Nephron (organoid): ENCODE measurements around the gene CYGB.
A peak's percentile ranks its signal among the peaks of the same experiment; 100 is the strongest.

Source experiments
- H3K27ac Mint-ChIP-seq, 3 experiments: 2 replicates each; pipeline ENCODE4 v1.8.0; 2020; ENCODE audit warnings: mixed read lengths in 3 of 3, mild to moderate bottlenecking in 2 of 3, moderate library complexity in 1 of 3
- H3K27me3 Mint-ChIP-seq: 2 replicates; pipeline ENCODE4 v1.8.0; 2021; ENCODE audit warnings: low read depth, mild to moderate bottlenecking, moderate library complexity, mixed read lengths
- H3K36me3 Mint-ChIP-seq: 2 replicates; pipeline ENCODE4 v1.8.0; 2020; ENCODE audit warnings: low read depth, mixed read lengths
- H3K4me1 Mint-ChIP-seq: 2 replicates; pipeline ENCODE4 v1.8.0; 2020; ENCODE audit warnings: mixed read lengths
- H3K4me3 Mint-ChIP-seq, 3 experiments: 2 replicates each; pipeline ENCODE4 v1.8.0; 2020; ENCODE audit warnings: mild to moderate bottlenecking in 3 of 3, mixed read lengths in 3 of 3, moderate library complexity in 2 of 3
- H3K9me3 Mint-ChIP-seq: 2 replicates; pipeline ENCODE4 v1.8.0; 2020; ENCODE audit warnings: mixed read lengths
- TF ChIP-seq, protein P1 (sequence below), 3 experiments: fragments of 200-600 bp; sonication (generic); IDR thresholded peaks; one replicate each; pipeline ENCODE4 v1.5.0; 2021; ENCODE audit warnings: antibody characterized with exemption in 3 of 3; ENCODE audit not compliant: unreplicated experiment in 3 of 3

CYGB gene

DNA sequence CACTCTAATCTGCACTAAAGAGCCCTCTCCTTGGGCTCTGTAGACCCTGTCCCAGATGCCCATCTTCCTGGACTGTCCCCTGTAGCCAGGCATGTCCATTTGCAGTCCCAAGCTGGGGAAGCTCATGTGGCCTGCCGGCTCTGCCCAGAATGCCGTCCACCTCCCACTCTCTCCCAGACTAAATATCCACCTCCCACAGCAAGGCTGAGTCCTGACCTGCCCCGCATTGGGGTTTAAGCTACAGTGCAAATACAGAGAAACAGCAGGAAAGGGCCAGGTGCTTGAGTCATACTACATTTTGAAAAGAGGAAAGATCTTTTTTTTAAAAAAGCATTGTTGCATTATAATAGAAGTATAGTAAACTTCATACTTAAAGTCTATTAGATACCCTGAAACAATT lies 45.2 kb upstream of the CYGB start:
- TF ChIP-seq, protein P1, sequence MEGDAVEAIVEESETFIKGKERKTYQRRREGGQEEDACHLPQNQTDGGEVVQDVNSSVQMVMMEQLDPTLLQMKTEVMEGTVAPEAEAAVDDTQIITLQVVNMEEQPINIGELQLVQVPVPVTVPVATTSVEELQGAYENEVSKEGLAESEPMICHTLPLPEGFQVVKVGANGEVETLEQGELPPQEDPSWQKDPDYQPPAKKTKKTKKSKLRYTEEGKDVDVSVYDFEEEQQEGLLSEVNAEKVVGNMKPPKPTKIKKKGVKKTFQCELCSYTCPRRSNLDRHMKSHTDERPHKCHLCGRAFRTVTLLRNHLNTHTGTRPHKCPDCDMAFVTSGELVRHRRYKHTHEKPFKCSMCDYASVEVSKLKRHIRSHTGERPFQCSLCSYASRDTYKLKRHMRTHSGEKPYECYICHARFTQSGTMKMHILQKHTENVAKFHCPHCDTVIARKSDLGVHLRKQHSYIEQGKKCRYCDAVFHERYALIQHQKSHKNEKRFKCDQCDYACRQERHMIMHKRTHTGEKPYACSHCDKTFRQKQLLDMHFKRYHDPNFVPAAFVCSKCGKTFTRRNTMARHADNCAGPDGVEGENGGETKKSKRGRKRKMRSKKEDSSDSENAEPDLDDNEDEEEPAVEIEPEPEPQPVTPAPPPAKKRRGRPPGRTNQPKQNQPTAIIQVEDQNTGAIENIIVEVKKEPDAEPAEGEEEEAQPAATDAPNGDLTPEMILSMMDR (IDR thresholded peaks at IDR 0.05; ENCODE audit: unreplicated experiment in 3 of 3): no peak
- H3K9me3 Mint-ChIP-seq: no peaks in the 10 kb centered on the region
- peak overlapping the region; percentile 2 to 31 (median 25) for H3K4me3 Mint-ChIP-seq
- peak overlapping the region in 2 of 3 experiments; percentile 1 to 62 for H3K27ac Mint-ChIP-seq
- peaks cover 6% of the 10 kb centered on the region for H3K4me1 Mint-ChIP-seq
- peaks cover 55% of the 10 kb centered on the region for H3K27me3 Mint-ChIP-seq
- no peaks in the 10 kb centered on the region for H3K36me3 Mint-ChIP-seq

DNA sequence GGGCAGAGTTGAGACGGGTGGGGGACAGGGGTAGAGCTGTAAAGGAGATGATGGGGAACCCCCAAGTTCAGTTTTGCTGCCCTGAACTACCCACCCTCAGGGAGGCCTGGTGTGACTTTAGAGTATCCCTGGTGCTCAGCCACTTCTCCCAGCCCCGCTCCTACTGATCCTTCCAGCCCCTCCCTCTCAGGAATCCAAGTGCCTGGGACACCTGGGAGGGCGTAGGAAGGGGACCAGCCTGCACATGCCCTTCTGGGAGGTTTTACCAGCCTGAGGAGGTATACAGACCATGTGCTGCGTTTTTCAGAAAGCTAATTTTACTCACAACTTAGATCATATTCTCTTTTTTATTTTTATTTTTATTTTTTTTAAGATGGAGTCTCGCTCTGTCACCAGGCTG lies 44.0 kb upstream of the CYGB start:
- Mint-ChIP-seq H3K27ac (peak overlapping the region in 1 of 3 experiments; percentile 80), H3K27me3 (peaks cover 45% of the 10 kb centered on the region), H3K36me3 (no peaks in the 10 kb centered on the region), H3K9me3 (no peaks in the 10 kb centered on the region), H3K4me1 (no peaks in the 10 kb centered on the region), H3K4me3 (no peak overlapping the region)
- TF ChIP-seq, protein P1 (IDR thresholded peaks at IDR 0.05; ENCODE audit: unreplicated experiment in 3 of 3): no peak

DNA sequence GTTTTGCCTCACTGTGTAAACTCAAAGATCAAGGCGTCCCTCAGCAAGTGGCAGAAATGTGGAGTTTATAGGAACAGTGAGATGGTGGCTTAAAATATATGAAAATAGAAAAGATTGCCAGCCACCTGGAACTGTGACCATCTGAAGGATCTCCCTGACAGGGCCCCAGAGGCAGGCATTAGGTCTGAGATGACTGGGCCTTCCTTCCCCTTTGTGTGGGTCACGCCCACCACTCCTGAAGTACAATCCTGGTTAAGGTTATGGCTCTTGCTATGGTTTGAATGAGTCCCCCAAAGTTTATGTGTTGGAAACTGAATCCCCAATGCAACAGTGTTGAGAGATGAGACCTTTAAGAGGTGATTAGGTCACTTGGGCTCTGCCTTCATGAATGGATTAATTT lies 41.8 kb upstream of the CYGB start:
- Mint-ChIP-seq H3K27me3 (peaks cover 35% of the 10 kb centered on the region), H3K9me3 (no peaks in the 10 kb centered on the region), H3K36me3 (no peaks in the 10 kb centered on the region), H3K4me3 (no peak overlapping the region), H3K4me1 (no peaks in the 10 kb centered on the region), H3K27ac (no peak overlapping the region)
- TF ChIP-seq, protein P1 (IDR thresholded peaks at IDR 0.05; ENCODE audit: unreplicated experiment in 3 of 3): no peak

DNA sequence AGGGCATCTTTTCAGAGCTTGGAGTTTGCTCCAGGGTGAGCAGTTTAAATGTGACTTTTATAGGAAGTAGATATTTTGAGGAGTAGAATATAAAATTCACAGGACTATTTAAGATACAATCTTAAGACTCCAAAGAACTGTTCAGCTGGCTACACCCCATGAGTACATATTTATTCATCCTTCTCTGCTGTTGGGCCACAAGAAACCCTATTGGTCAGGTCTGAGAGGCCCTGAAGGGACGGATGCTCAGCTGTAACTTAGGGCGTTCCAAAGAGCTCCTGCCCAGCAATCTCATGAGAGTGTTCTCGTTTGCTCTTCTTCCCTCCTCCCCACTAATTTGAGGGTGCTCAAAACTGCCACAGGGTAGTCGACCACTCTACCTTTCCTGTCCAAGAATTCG lies 40.9 kb upstream of the CYGB start:
- TF ChIP-seq, protein P1 (IDR thresholded peaks at IDR 0.05; ENCODE audit: unreplicated experiment in 3 of 3): no peak
- Mint-ChIP-seq H3K27ac (no peak overlapping the region), H3K4me1 (no peaks in the 10 kb centered on the region), H3K4me3 (no peak overlapping the region), H3K9me3 (no peaks in the 10 kb centered on the region), H3K36me3 (no peaks in the 10 kb centered on the region), H3K27me3 (peaks cover 31% of the 10 kb centered on the region)

DNA sequence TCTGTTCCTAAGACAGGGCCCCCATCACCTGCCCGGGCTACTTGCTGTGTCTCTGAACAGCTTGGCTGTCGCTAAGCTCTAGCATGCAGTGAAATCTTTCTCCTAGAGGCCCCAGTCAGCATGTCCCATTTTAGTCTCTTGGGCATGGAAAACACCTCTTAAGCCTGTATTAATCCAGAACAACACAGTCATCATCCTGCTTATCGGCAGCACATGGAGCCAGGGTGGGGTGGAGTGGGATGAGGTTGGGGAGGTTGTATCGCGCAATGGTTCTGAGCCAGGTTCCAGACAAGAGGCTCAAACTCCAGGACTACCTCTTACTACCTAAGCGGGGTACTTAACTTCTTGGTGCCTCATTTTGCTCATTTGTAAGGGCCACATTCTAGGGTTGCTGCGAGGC lies 40.4 kb upstream of the CYGB start:
- H3K27ac Mint-ChIP-seq: no peak overlapping the region
- no peak overlapping the region for H3K4me3 Mint-ChIP-seq
- no peaks in the 10 kb centered on the region for H3K9me3 Mint-ChIP-seq
- TF ChIP-seq, protein P1 (IDR thresholded peaks at IDR 0.05; ENCODE audit: unreplicated experiment in 3 of 3): no peak
- H3K27me3 Mint-ChIP-seq: peaks cover 26% of the 10 kb centered on the region
- no peaks in the 10 kb centered on the region for H3K36me3 Mint-ChIP-seq
- no peaks in the 10 kb centered on the region for H3K4me1 Mint-ChIP-seq

DNA sequence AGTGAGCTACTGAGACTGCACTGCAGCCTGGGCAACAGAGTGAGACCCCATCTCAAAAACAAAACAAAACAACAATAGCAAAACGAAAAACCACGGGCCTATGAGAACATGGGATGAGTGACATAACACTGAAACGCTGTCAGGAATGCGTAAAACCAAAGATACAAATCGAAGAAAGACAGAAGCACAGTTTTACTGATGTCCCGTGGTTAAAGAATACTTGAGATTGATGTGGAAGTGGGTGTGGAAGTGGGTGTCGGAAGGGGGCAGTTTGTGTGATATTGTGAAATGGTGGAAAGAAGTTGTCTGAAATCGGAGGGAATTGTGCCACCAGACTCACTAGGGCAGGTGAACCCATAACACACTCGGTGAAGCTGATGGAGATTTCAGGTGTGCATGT lies 38.7 kb upstream of the CYGB start:
- H3K9me3 Mint-ChIP-seq: no peaks in the 10 kb centered on the region
- H3K4me1 Mint-ChIP-seq: no peaks in the 10 kb centered on the region
- no peaks in the 10 kb centered on the region for H3K36me3 Mint-ChIP-seq
- TF ChIP-seq, protein P1 (IDR thresholded peaks at IDR 0.05; ENCODE audit: unreplicated experiment in 3 of 3): no peak
- H3K27ac Mint-ChIP-seq: no peak overlapping the region
- no peak overlapping the region for H3K4me3 Mint-ChIP-seq
- peaks cover 18% of the 10 kb centered on the region for H3K27me3 Mint-ChIP-seq
